H9 (cell line): ENCODE results near the gene SKAP1. TPM values are rescaled to one million over a fixed set of nuclear protein-coding genes. Genes with fewer than 3 reads are reported as not detected.

Experiments used
- DNase-seq: peaks from one replicate; pipeline ENCODE4 v3.0.0-alpha.2; 2017
- H2AFZ ChIP-seq: one replicate; pipeline ENCODE4 v1.6.1; 2013; ENCODE audit warnings: mild to moderate bottlenecking, low read length, control low read depth, moderate library complexity
- H2AK5ac ChIP-seq: 2 replicates; pipeline ENCODE4 v1.6.1; 2013; ENCODE audit warnings: low read length, control low read depth, mixed read lengths; ENCODE audit not compliant: insufficient read length
- H2BK120ac ChIP-seq: one replicate; pipeline ENCODE4 v1.6.1; 2013; ENCODE audit warnings: low read depth, mild to moderate bottlenecking, low read length, control low read depth, inconsistent platforms; ENCODE audit not compliant: poor library complexity, severe bottlenecking
- H2BK12ac ChIP-seq: 2 replicates; pipeline ENCODE4 v1.6.1; 2013; ENCODE audit warnings: low read length, control low read depth, mixed read lengths, low read depth; ENCODE audit not compliant: insufficient read length
- H2BK15ac ChIP-seq: 2 replicates; pipeline ENCODE4 v1.6.1; 2013; ENCODE audit warnings: low read depth, low read length, control low read depth
- H2BK20ac ChIP-seq: one replicate; pipeline ENCODE4 v1.6.1; 2013; ENCODE audit warnings: low read depth, mild to moderate bottlenecking, low read length, control low read depth, inconsistent platforms; ENCODE audit not compliant: poor library complexity, severe bottlenecking
- H2BK5ac ChIP-seq: 2 replicates; pipeline ENCODE4 v1.6.1; 2013; ENCODE audit warnings: low read length, control low read depth, mixed read lengths; ENCODE audit not compliant: insufficient read length
- H3K14ac ChIP-seq: 2 replicates; pipeline ENCODE4 v1.6.1; 2013; ENCODE audit warnings: low read length, control low read depth; ENCODE audit not compliant: insufficient read depth
- H3K18ac ChIP-seq: 2 replicates; pipeline ENCODE4 v1.6.1; 2013; ENCODE audit warnings: low read depth, mild to moderate bottlenecking, mixed read lengths, low read length, control low read depth; ENCODE audit not compliant: insufficient read length
- H3K23ac ChIP-seq: 2 replicates; pipeline ENCODE4 v1.6.1; 2013; ENCODE audit warnings: low read length, control low read depth, mixed read lengths, low read depth; ENCODE audit not compliant: insufficient read length
- H3K23me2 ChIP-seq: 2 replicates; pipeline ENCODE4 v1.6.1; 2013; ENCODE audit warnings: low read depth, mild to moderate bottlenecking, mixed read lengths, low read length, control low read depth; ENCODE audit not compliant: insufficient read length, poor library complexity, severe bottlenecking
- H3K27ac ChIP-seq: 2 replicates; pipeline ENCODE4 v1.5.1; 2013; ENCODE audit warnings: low read length, control low read depth, mixed read lengths, low read depth; ENCODE audit not compliant: insufficient read length
- H3K27me3 ChIP-seq: 2 replicates; pipeline ENCODE4 v1.6.1; 2013; ENCODE audit warnings: low read length, control low read depth, inconsistent platforms; ENCODE audit not compliant: insufficient read depth
- H3K4ac ChIP-seq: 2 replicates; pipeline ENCODE4 v1.6.1; 2013; ENCODE audit warnings: low read depth, mild to moderate bottlenecking, control low read depth, inconsistent platforms, low read length, moderate library complexity
- H3K4me1 ChIP-seq: 2 replicates; pipeline ENCODE4 v1.6.1; 2013; ENCODE audit warnings: low read length, control low read depth, inconsistent platforms; ENCODE audit not compliant: insufficient read depth
- H3K4me2 ChIP-seq: 2 replicates; pipeline ENCODE4 v1.6.1; 2013; ENCODE audit warnings: low read length, control low read depth, mixed read lengths; ENCODE audit not compliant: insufficient read length, insufficient read depth
- H3K56ac ChIP-seq: 2 replicates; pipeline ENCODE4 v1.6.1; 2013; ENCODE audit warnings: low read depth, mild to moderate bottlenecking, mixed read lengths, low read length, control low read depth; ENCODE audit not compliant: insufficient read length
- H3K79me1 ChIP-seq: 2 replicates; pipeline ENCODE4 v1.6.1; 2013; ENCODE audit warnings: low read depth, mild to moderate bottlenecking, moderate library complexity, low read length, control low read depth, inconsistent platforms; ENCODE audit not compliant: insufficient read depth, poor library complexity, severe bottlenecking
- H3K79me2 ChIP-seq: 2 replicates; pipeline ENCODE4 v1.6.1; 2013; ENCODE audit warnings: low read length, control low read depth, inconsistent platforms; ENCODE audit not compliant: insufficient read depth
- H3K9ac ChIP-seq: 2 replicates; pipeline ENCODE4 v1.6.1; 2013; ENCODE audit warnings: low read length, control low read depth, mixed read lengths; ENCODE audit not compliant: insufficient read length; ENCODE audit errors: extremely low read depth
- H3K9me3 ChIP-seq: one replicate; pipeline ENCODE4 v1.6.1; 2013; ENCODE audit warnings: low read depth, low read length, inconsistent platforms; ENCODE audit not compliant: control insufficient read depth
- H3T11ph ChIP-seq: one replicate; pipeline ENCODE4 v1.6.1; 2013; ENCODE audit warnings: mild to moderate bottlenecking, low read length, control low read depth, inconsistent platforms
- H4K20me1 ChIP-seq: one replicate; pipeline ENCODE4 v1.6.1; 2013; ENCODE audit not compliant: control insufficient read depth, insufficient read length, insufficient read depth
- H4K5ac ChIP-seq: 2 replicates; pipeline ENCODE4 v1.6.1; 2013; ENCODE audit warnings: low read depth, mild to moderate bottlenecking, mixed read lengths, low read length, control low read depth; ENCODE audit not compliant: insufficient read length
- H4K8ac ChIP-seq: replicated peaks from 2 replicates; pipeline ENCODE4 v1.6.1; 2013; ENCODE audit warnings: low read length, control low read depth, mixed read lengths, low read depth; ENCODE audit not compliant: insufficient read length
- H4K91ac ChIP-seq: 2 replicates; pipeline ENCODE4 v1.6.1; 2013; ENCODE audit warnings: low read depth, mild to moderate bottlenecking, moderate library complexity, mixed read lengths, low read length, control low read depth; ENCODE audit not compliant: insufficient read length
- H3K27ac Mint-ChIP-seq, 3 experiments: 2 replicates in 2 of 3; 3 replicates in 1 of 3; pipeline ENCODE4 v1.8.0; 2020 to 2021; ENCODE audit warnings: mixed read lengths in 3 of 3, mild to moderate bottlenecking in 1 of 3, moderate library complexity in 1 of 3
- H3K27me3 Mint-ChIP-seq: 2 replicates; pipeline ENCODE4 v1.8.0; 2021; ENCODE audit warnings: low read depth, mild to moderate bottlenecking, moderate library complexity, mixed read lengths
- H3K36me3 Mint-ChIP-seq, 3 experiments: 2 replicates in 2 of 3; 3 replicates in 1 of 3; pipeline ENCODE4 v1.8.0; 2020 to 2021; ENCODE audit warnings: low read depth in 3 of 3, mixed read lengths in 3 of 3; ENCODE audit not compliant: insufficient read depth in 1 of 3
- H3K4me1 Mint-ChIP-seq, 2 experiments: 2 replicates each; pipeline ENCODE4 v1.8.0; 2020; ENCODE audit warnings: mixed read lengths in 2 of 2
- H3K4me3 Mint-ChIP-seq, 2 experiments: 2 replicates in 1 of 2; 3 replicates in 1 of 2; pipeline ENCODE4 v1.8.0; 2020 to 2021; ENCODE audit warnings: mild to moderate bottlenecking in 2 of 2, mixed read lengths in 2 of 2, moderate library complexity in 1 of 2
- H3K9me3 Mint-ChIP-seq, 2 experiments: 2 replicates in 1 of 2; 3 replicates in 1 of 2; pipeline ENCODE4 v1.8.0; 2020; ENCODE audit warnings: mild to moderate bottlenecking in 2 of 2, mixed read lengths in 2 of 2, moderate library complexity in 1 of 2
- CTCF ChIP-seq: fragments of 200-600 bp; sonication (generic); conservative IDR thresholded peaks from 3 replicates; pipeline ENCODE4 v1.8.0; 2021; ENCODE audit warnings: antibody characterized with exemption, mild to moderate bottlenecking
- WGBS: extraction: QIAGEN DNeasy Blood & Tissue Kit; methylation state at CpG from one replicate; pipeline ENCODE4 v1.1.7; 2013; ENCODE audit warnings: missing lambda C conversion rate, low lambda C conversion rate, mixed read lengths; ENCODE audit not compliant: insufficient read length; ENCODE audit errors: extremely low coverage; 5-methylcytosine and 5-hydroxymethylcytosine counted together
- total RNA-seq: library from RNA; stranded (reverse); gene quantifications from 2 replicates; pipeline ENCODE4 v1.2.1, GENCODE V29; 2021

The SKAP1 gene
- total RNA-seq, 1 experiment from 2014 or later = not detected

DNA sequence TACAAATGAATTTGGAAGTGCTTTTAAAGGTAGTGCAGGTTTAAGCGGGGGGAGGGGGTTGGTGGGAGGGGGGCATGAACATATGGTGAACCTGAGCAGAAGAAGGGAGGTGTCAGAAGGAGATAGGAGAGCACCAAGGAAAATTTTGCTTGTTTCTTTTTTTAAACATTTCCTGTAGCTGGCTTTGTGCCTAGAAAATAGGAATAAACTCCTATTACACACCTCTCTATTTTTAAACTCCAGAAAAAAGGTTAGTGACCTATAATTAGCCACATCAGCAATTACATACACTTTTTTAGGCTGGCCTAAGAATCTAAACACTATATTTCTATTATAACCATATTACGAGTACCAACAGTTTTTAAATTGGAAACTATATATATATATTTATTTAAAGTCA, 159.1 kb downstream of the SKAP1 start:
- no peak overlapping the region for H2BK120ac ChIP-seq
- no peak overlapping the region for H4K8ac ChIP-seq
- no peak overlapping the region for H3K27ac ChIP-seq
- no peaks in the 10 kb centered on the region for H3K9me3 Mint-ChIP-seq
- H3K18ac ChIP-seq = no peak overlapping the region
- no peak overlapping the region for H3K27ac Mint-ChIP-seq
- no peaks in the 10 kb centered on the region for H3K23me2 ChIP-seq
- peaks cover 0 to 5% of the 10 kb centered on the region in 2 experiments; a peak in 3 of 4 replicates for H3K4me1 Mint-ChIP-seq
- H3K56ac ChIP-seq = no peak overlapping the region
- H3K79me2 ChIP-seq = no peaks in the 10 kb centered on the region
- no peak overlapping the region for H2AK5ac ChIP-seq
- no peak overlapping the region for H2AFZ ChIP-seq
- H2BK15ac ChIP-seq = no peak overlapping the region
- no peak overlapping the region for H3K14ac ChIP-seq
- H2BK12ac ChIP-seq = no peak overlapping the region
- no peak overlapping the region for H3K9ac ChIP-seq
- no peak overlapping the region for H3K4me2 ChIP-seq
- H3K79me1 ChIP-seq = no peaks in the 10 kb centered on the region
- no peak overlapping the region for H3T11ph ChIP-seq
- no peak overlapping the region for H4K5ac ChIP-seq
- H3K4me1 ChIP-seq = no peaks in the 10 kb centered on the region
- DNase-seq = no peak
- WGBS = no CpG with 5 or more reads among the region's 2 CpGs
- no peaks in the 10 kb centered on the region for H3K27me3 ChIP-seq
- H3K27me3 Mint-ChIP-seq = peaks cover 16% of the 10 kb centered on the region
- H2BK5ac ChIP-seq = no peak overlapping the region
- no peak for TF ChIP-seq CTCF
- H3K4me3 Mint-ChIP-seq = no peak overlapping the region
- H4K20me1 ChIP-seq = no peaks in the 10 kb centered on the region
- no peak overlapping the region for H2BK20ac ChIP-seq
- H3K9me3 ChIP-seq = no peaks in the 10 kb centered on the region
- no peak overlapping the region for H3K23ac ChIP-seq
- no peaks in the 10 kb centered on the region for H3K36me3 Mint-ChIP-seq
- no peak overlapping the region for H4K91ac ChIP-seq
- H3K4ac ChIP-seq = no peak overlapping the region
